WTC11 (cell line): Measurements from ENCODE around the gene PPP1R14D. TPM values are rescaled to one million over a fixed set of nuclear protein-coding genes. Genes with fewer than 3 reads are reported as not detected.
A peak's percentile ranks its signal among the peaks of the same experiment; 100 is the strongest.

Experiments
- ATAC-seq: fragments of 200-7000 bp; cut with Tn5 transposase; 2 replicates; pipeline ENCODE4 v1.10.0; 2021; ENCODE audit warnings: mild to moderate bottlenecking, moderate library complexity
- CTCF ChIA-PET: fragments of 300-600 bp; sonication (Branson Sonifier 250); formaldehyde crosslinking; loops from one replicate; lab custom pipeline; 2021; ENCODE audit warnings: antibody characterized with exemption; lab: Charles Lee
- POLR2A ChIA-PET: fragments of 350-600 bp; sonication (Branson Sonifier 250); formaldehyde crosslinking; loops from one replicate; lab custom pipeline; 2021; ENCODE audit warnings: antibody characterized with exemption; lab: Charles Lee
- DNase-seq: peaks from one replicate; pipeline ENCODE4 v3.0.0; 2021; ENCODE audit warnings: low spot score
- H3K27ac Mint-ChIP-seq: 2 replicates; pipeline ENCODE4 v1.8.0; 2021; ENCODE audit warnings: mixed read lengths
- H3K27me3 Mint-ChIP-seq: 2 replicates; pipeline ENCODE4 v1.8.0; 2021; ENCODE audit warnings: low read depth, mild to moderate bottlenecking, moderate library complexity, mixed read lengths
- H3K36me3 Mint-ChIP-seq: 2 replicates; pipeline ENCODE4 v1.8.0; 2021; ENCODE audit warnings: mixed read lengths
- H3K4me1 Mint-ChIP-seq: 2 replicates; pipeline ENCODE4 v1.8.0; 2022; ENCODE audit warnings: mixed read lengths
- H3K4me3 Mint-ChIP-seq: 2 replicates; pipeline ENCODE4 v1.8.0; 2021; ENCODE audit warnings: mild to moderate bottlenecking, moderate library complexity, mixed read lengths
- H3K9me3 Mint-ChIP-seq: 2 replicates; pipeline ENCODE4 v1.8.0; 2021; ENCODE audit warnings: mixed read lengths
- CREB1 ChIP-seq: sonication (generic); formaldehyde crosslinking; IDR thresholded peaks from 2 replicates; pipeline ENCODE4 v1.8.0; 2023; ENCODE audit warnings: mild to moderate bottlenecking, missing genetic modification reagents
- GABPB1 ChIP-seq: sonication (generic); formaldehyde crosslinking; IDR thresholded peaks from 2 replicates; pipeline ENCODE4 v1.8.1; 2023; ENCODE audit warnings: mild to moderate bottlenecking, missing genetic modification reagents
- KAT7 ChIP-seq: sonication (generic); formaldehyde crosslinking; IDR thresholded peaks from 2 replicates; pipeline ENCODE4 v1.8.1; 2023; ENCODE audit warnings: missing genetic modification reagents, mild to moderate bottlenecking, borderline replicate concordance
- NFE2L1 ChIP-seq: sonication (generic); formaldehyde crosslinking; IDR thresholded peaks from 2 replicates; pipeline ENCODE4 v1.8.1; 2023; ENCODE audit warnings: missing genetic modification reagents
- NR1H2 ChIP-seq: sonication (generic); formaldehyde crosslinking; IDR thresholded peaks from 2 replicates; pipeline ENCODE4 v1.9.0; 2021; ENCODE audit warnings: mild to moderate bottlenecking, moderate library complexity, missing genetic modification reagents
- NR3C1 ChIP-seq: sonication (generic); formaldehyde crosslinking; conservative IDR thresholded peaks from 2 replicates; pipeline ENCODE4 v1.8.1; 2023; ENCODE audit warnings: low read depth, mild to moderate bottlenecking, missing genetic modification reagents
- SP1 ChIP-seq: sonication (generic); formaldehyde crosslinking; conservative IDR thresholded peaks from 2 replicates; pipeline ENCODE4 v1.8.1; 2022; ENCODE audit warnings: missing genetic modification reagents
- TEAD1 ChIP-seq: sonication (generic); formaldehyde crosslinking; IDR thresholded peaks from 2 replicates; pipeline ENCODE4 v1.8.0; 2022; ENCODE audit warnings: mild to moderate bottlenecking, missing genetic modification reagents
- TP53 ChIP-seq: sonication (generic); formaldehyde crosslinking; IDR thresholded peaks from 2 replicates; pipeline ENCODE4 v1.8.1; 2023; ENCODE audit warnings: mild to moderate bottlenecking, missing genetic modification reagents
- ZNF219 ChIP-seq: sonication (generic); formaldehyde crosslinking; IDR thresholded peaks from 2 replicates; pipeline ENCODE4 v1.8.0; 2023; ENCODE audit warnings: missing genetic modification reagents, mild to moderate bottlenecking, borderline replicate concordance
- ZNF423 ChIP-seq: fragments of 250-450 bp; sonication (Bioruptor Pico); IDR thresholded peaks from 2 replicates; pipeline ENCODE4 v2.1.2; 2022; ENCODE audit warnings: mild to moderate bottlenecking, moderate library complexity
- total RNA-seq: library from RNA; stranded (reverse); gene quantifications from 3 replicates; pipeline ENCODE4 v1.2.3, GENCODE V29; 2021
- TF ChIP-seq, protein P1 (sequence below): fragments of 250-450 bp; sonication (Bioruptor Pico); IDR thresholded peaks from 2 replicates; pipeline ENCODE4 v1.8.0; 2021; ENCODE audit warnings: mild to moderate bottlenecking
- TF ChIP-seq, protein P2 (sequence below): sonication (generic); formaldehyde crosslinking; IDR thresholded peaks from 2 replicates; pipeline ENCODE4 v1.8.0; 2023; ENCODE audit warnings: mild to moderate bottlenecking, missing genetic modification reagents
- TF ChIP-seq, protein P3 (sequence below): sonication (generic); formaldehyde crosslinking; IDR thresholded peaks from 2 replicates; pipeline ENCODE4 v1.8.0; 2022; ENCODE audit warnings: mild to moderate bottlenecking, missing genetic modification reagents
- TF ChIP-seq, protein P4 (sequence below): fragments of 200-600 bp; IDR thresholded peaks from 2 replicates; pipeline ENCODE4 v1.8.0; 2022; ENCODE audit warnings: antibody characterized with exemption
- TF ChIP-seq, protein P5 (sequence below): fragments of 250-450 bp; sonication (Bioruptor Pico); IDR thresholded peaks from 2 replicates; pipeline ENCODE4 v1.9.0; 2021; ENCODE audit warnings: mild to moderate bottlenecking

The PPP1R14D gene
- total RNA-seq, 1 experiment from 2014 or later: not detected

DNA sequence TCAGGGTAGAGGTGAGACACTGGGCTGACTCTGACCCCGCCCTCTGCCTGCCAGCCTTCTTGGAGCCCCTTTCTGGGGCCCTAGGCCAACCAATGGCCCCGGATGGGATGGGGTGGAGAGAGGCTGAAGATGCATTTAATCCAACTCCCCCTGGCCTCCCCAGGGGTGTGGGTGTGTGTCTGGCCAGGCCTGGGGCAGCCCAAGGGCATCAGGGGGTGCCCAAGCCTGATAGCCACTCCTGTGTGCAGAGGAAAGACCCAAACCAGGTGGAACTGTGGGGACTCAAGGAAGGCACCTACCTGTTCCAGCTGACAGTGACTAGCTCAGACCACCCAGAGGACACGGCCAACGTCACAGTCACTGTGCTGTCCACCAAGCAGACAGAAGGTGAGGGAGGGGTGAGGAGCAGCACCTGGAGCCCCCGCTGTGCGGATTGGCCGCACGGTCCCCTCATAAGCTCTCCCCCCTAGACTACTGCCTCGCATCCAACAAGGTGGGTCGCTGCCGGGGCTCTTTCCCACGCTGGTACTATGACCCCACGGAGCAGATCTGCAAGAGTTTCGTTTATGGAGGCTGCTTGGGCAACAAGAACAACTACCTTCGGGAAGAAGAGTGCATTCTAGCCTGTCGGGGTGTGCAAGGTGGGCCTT lies 24.9 kb upstream of the PPP1R14D start:
- ChIA-PET POLR2A (no interaction called here), CTCF (interaction anchor here (0.7 to 1.6 kb wide), 3 partner anchors 36 to 41 kb away, joined by 3 to 5 read pairs (median 3); partner anchors contain the start of gene VPS18)
- ATAC-seq (no peak), DNase-seq (no peak)
- Mint-ChIP-seq H3K27me3 (no peaks in the 10 kb centered on the region), H3K4me1 (peaks cover 12% of the 10 kb centered on the region), H3K36me3 (peaks cover 49% of the 10 kb centered on the region), H3K27ac (no peak overlapping the region), H3K9me3 (no peaks in the 10 kb centered on the region), H3K4me3 (no peak overlapping the region)
- TF ChIP-seq ZNF219 (CRISPR knock-in tag): no peak
- TF ChIP-seq, protein P1, sequence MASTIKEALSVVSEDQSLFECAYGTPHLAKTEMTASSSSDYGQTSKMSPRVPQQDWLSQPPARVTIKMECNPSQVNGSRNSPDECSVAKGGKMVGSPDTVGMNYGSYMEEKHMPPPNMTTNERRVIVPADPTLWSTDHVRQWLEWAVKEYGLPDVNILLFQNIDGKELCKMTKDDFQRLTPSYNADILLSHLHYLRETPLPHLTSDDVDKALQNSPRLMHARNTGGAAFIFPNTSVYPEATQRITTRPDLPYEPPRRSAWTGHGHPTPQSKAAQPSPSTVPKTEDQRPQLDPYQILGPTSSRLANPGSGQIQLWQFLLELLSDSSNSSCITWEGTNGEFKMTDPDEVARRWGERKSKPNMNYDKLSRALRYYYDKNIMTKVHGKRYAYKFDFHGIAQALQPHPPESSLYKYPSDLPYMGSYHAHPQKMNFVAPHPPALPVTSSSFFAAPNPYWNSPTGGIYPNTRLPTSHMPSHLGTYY (CRISPR knock-in tag): no peak
- TF ChIP-seq, protein P2, sequence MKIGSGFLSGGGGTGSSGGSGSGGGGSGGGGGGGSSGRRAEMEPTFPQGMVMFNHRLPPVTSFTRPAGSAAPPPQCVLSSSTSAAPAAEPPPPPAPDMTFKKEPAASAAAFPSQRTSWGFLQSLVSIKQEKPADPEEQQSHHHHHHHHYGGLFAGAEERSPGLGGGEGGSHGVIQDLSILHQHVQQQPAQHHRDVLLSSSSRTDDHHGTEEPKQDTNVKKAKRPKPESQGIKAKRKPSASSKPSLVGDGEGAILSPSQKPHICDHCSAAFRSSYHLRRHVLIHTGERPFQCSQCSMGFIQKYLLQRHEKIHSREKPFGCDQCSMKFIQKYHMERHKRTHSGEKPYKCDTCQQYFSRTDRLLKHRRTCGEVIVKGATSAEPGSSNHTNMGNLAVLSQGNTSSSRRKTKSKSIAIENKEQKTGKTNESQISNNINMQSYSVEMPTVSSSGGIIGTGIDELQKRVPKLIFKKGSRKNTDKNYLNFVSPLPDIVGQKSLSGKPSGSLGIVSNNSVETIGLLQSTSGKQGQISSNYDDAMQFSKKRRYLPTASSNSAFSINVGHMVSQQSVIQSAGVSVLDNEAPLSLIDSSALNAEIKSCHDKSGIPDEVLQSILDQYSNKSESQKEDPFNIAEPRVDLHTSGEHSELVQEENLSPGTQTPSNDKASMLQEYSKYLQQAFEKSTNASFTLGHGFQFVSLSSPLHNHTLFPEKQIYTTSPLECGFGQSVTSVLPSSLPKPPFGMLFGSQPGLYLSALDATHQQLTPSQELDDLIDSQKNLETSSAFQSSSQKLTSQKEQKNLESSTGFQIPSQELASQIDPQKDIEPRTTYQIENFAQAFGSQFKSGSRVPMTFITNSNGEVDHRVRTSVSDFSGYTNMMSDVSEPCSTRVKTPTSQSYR (CRISPR knock-in tag): no peak
- TF ChIP-seq, protein P3, sequence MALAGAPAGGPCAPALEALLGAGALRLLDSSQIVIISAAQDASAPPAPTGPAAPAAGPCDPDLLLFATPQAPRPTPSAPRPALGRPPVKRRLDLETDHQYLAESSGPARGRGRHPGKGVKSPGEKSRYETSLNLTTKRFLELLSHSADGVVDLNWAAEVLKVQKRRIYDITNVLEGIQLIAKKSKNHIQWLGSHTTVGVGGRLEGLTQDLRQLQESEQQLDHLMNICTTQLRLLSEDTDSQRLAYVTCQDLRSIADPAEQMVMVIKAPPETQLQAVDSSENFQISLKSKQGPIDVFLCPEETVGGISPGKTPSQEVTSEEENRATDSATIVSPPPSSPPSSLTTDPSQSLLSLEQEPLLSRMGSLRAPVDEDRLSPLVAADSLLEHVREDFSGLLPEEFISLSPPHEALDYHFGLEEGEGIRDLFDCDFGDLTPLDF (CRISPR knock-in tag): no peak
- TF ChIP-seq, protein P4, sequence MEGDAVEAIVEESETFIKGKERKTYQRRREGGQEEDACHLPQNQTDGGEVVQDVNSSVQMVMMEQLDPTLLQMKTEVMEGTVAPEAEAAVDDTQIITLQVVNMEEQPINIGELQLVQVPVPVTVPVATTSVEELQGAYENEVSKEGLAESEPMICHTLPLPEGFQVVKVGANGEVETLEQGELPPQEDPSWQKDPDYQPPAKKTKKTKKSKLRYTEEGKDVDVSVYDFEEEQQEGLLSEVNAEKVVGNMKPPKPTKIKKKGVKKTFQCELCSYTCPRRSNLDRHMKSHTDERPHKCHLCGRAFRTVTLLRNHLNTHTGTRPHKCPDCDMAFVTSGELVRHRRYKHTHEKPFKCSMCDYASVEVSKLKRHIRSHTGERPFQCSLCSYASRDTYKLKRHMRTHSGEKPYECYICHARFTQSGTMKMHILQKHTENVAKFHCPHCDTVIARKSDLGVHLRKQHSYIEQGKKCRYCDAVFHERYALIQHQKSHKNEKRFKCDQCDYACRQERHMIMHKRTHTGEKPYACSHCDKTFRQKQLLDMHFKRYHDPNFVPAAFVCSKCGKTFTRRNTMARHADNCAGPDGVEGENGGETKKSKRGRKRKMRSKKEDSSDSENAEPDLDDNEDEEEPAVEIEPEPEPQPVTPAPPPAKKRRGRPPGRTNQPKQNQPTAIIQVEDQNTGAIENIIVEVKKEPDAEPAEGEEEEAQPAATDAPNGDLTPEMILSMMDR: no peak
- TF ChIP-seq GABPB1 (CRISPR knock-in tag): no peak
- TF ChIP-seq NR3C1 (CRISPR knock-in tag): no peak

DNA sequence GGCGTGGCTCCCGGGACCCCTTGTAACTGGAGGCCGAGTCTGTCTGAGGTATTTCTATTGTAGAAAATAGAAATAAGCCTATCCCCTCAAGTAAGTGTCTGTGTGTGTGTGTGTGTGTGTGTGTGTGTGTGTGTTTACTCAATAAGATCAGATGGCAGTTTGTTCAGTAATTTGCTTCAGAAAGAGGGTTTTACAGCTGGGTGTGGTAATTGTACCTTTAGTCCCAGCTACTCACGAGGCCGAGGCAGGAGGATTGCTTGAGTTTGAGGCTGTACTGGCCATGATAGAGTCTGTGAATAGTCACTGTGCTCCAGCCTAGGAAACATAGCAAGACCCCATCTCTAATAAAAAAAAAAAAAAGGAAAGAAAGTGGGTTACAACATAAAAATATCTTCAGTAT lies 24.0 kb upstream of the PPP1R14D start:
- POLR2A ChIA-PET: no interaction called here
- no peak for ATAC-seq
- H3K36me3 Mint-ChIP-seq: peaks cover 50% of the 10 kb centered on the region

DNA sequence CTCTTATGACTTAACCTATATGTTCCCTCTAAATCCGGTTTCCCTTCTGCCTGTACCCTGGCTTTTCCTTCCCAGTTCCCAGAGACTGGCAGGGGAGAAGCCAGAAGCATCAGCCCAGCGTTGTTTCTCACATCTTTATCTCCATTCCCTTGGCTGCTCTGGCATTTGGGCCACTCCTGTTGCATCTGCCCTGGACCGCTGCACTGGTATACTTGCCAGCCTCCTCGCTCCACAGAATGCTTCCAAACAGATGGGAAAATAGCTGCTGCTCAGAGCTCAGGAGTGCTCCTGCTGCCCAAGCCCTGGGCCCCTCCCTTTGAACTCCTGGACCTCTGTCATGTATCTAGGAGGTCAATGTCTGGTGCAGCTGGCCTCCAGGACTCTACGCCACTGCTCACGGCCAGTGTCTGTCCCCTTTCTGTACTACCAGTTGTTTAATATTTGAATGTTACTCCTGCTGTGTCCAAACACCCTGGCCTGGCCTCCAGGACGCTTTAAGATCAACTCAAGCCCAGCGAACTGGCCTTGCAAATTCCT lies 22.1 kb upstream of the PPP1R14D start:
- POLR2A ChIA-PET: interaction anchor here (0.7 kb wide), 1 partner anchor 302 kb away, joined by 6 read pairs; no protein-coding TSS in a partner anchor
- Mint-ChIP-seq H3K9me3 (no peaks in the 10 kb centered on the region), H3K36me3 (peaks cover 42% of the 10 kb centered on the region), H3K4me3 (no peak overlapping the region), H3K27ac (0 out of 2 replicates have a peak overlapping the region, but pooled peaks have one; percentile 20), H3K4me1 (peaks cover 26% of the 10 kb centered on the region), H3K27me3 (no peaks in the 10 kb centered on the region)
- DNase-seq (no peak), ATAC-seq (no peak)
- TF ChIP-seq ZNF423 (CRISPR knock-in tag): no peak
- no peak for TF ChIP-seq NFE2L1 (CRISPR knock-in tag)
- no peak for TF ChIP-seq TEAD1
- no peak for TF ChIP-seq KAT7 (CRISPR knock-in tag)
- no peak for TF ChIP-seq GABPB1 (CRISPR knock-in tag)
- TF ChIP-seq SP1 (CRISPR knock-in tag): no peak
- no peak for TF ChIP-seq NR1H2 (CRISPR knock-in tag)
- no peak for TF ChIP-seq CREB1 (CRISPR knock-in tag)
- CTCF ChIA-PET: interaction anchor here (1.9 to 9.6 kb wide), 2 partner anchors 8 to 43 kb away, joined by 7 to 177 read pairs; partner anchors contain the start of gene VPS18

More for the DNA sequence above, 24.0 kb upstream of the PPP1R14D start:
- peaks cover 12% of the 10 kb centered on the region for H3K4me1 Mint-ChIP-seq
- no peak overlapping the region for H3K27ac Mint-ChIP-seq
- TF ChIP-seq, protein P5, sequence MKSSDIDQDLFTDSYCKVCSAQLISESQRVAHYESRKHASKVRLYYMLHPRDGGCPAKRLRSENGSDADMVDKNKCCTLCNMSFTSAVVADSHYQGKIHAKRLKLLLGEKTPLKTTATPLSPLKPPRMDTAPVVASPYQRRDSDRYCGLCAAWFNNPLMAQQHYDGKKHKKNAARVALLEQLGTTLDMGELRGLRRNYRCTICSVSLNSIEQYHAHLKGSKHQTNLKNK (CRISPR knock-in tag): no peak
- TF ChIP-seq TP53 (CRISPR knock-in tag): no peak
- H3K27me3 Mint-ChIP-seq: no peaks in the 10 kb centered on the region
- no peak overlapping the region for H3K4me3 Mint-ChIP-seq
- DNase-seq: no peak
- no peaks in the 10 kb centered on the region for H3K9me3 Mint-ChIP-seq
- CTCF ChIA-PET: interaction anchor here (0.7 to 1.6 kb wide), 3 partner anchors 37 to 42 kb away, joined by 3 to 5 read pairs (median 3); partner anchors contain the start of gene VPS18
